ENCODE measurements around the gene WDR86. TPM values are rescaled to one million over a fixed set of nuclear protein-coding genes. Genes with fewer than 3 reads are reported as not detected.

WDR86 gene
- total RNA-seq, 1 experiment from 2014 or later: not detected

DNA sequence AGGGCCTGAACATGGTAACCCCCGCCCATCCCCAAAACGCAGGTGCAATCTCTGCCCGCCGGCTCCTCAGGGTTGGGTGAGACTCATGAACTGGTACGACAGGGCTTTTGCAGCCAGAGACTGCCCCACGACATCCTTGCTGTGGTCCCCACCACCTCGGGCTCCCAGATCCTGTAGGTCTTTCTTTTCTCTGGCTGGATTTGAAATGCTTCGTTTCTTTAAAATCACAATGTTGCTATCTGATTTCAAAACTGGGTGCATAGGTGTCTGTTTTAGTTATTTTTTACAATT, 21.9 kb downstream of the WDR86 start:
- H3K9ac ChIP-seq (ENCODE audit: low read length): no peak overlapping the region
- H3K36me3 ChIP-seq (ENCODE audit: control insufficient read depth in 1 of 2, insufficient read depth in 2 of 2, low read length in 2 of 2): no peaks in the 10 kb centered on the region
- H3K27me3 ChIP-seq (ENCODE audit: insufficient read depth, low read length): no peaks in the 10 kb centered on the region
- H3K9me2 ChIP-seq (ENCODE audit: insufficient read depth): no peaks in the 10 kb centered on the region
- intact Hi-C loops (cut with micrococcal nuclease): no loop called here
- CTCF ChIA-PET: no interaction called here
- H3K4me1 ChIP-seq (ENCODE audit: control insufficient read depth in 1 of 2, insufficient read depth in 2 of 2, low read length in 2 of 2): peaks cover 7 to 9% of the 10 kb centered on the region in 2 experiments; a peak in 2 of 4 replicates
- H2AFZ ChIP-seq (ENCODE audit: low read depth, low read length, poor library complexity, severe bottlenecking): no peak overlapping the region
- H4K20me1 ChIP-seq (ENCODE audit: insufficient read depth): no peaks in the 10 kb centered on the region
- no peaks in the 10 kb centered on the region for H3K79me2 ChIP-seq (ENCODE audit: insufficient read depth, low read length)
- no peaks in the 10 kb centered on the region for H3K9me3 ChIP-seq (ENCODE audit: control insufficient read depth in 1 of 2, insufficient read depth in 1 of 2, low read depth in 1 of 2, low read length in 2 of 2)
- POLR2A ChIA-PET: no interaction called here
- no peak for TF ChIP-seq POLR2A (IDR thresholded peaks at IDR 0.05; ENCODE audit: borderline replicate concordance, extremely low read depth, insufficient read depth, insufficient read length)
- no peak for TF ChIP-seq CBX3 (IDR thresholded peaks at IDR 0.05; ENCODE audit: low read depth)
- TF ChIP-seq, protein P1, sequence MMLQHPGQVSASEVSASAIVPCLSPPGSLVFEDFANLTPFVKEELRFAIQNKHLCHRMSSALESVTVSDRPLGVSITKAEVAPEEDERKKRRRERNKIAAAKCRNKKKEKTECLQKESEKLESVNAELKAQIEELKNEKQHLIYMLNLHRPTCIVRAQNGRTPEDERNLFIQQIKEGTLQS (IDR thresholded peaks at IDR 0.05): no peak
- no peak for TF ChIP-seq JUND (IDR thresholded peaks at IDR 0.05)
- TF ChIP-seq SRF (IDR thresholded peaks at IDR 0.05; ENCODE audit: low read depth): no peak
- TF ChIP-seq, protein P2, sequence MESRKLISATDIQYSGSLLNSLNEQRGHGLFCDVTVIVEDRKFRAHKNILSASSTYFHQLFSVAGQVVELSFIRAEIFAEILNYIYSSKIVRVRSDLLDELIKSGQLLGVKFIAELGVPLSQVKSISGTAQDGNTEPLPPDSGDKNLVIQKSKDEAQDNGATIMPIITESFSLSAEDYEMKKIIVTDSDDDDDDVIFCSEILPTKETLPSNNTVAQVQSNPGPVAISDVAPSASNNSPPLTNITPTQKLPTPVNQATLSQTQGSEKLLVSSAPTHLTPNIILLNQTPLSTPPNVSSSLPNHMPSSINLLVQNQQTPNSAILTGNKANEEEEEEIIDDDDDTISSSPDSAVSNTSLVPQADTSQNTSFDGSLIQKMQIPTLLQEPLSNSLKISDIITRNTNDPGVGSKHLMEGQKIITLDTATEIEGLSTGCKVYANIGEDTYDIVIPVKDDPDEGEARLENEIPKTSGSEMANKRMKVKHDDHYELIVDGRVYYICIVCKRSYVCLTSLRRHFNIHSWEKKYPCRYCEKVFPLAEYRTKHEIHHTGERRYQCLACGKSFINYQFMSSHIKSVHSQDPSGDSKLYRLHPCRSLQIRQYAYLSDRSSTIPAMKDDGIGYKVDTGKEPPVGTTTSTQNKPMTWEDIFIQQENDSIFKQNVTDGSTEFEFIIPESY (IDR thresholded peaks at IDR 0.05; ENCODE audit: extremely low read depth, insufficient replicate concordance, low read length): no peak
- no peak for TF ChIP-seq FOSL1 (IDR thresholded peaks at IDR 0.05; ENCODE audit: low read depth)
- TF ChIP-seq CEBPB (IDR thresholded peaks at IDR 0.05; ENCODE audit: low read depth): no peak
- no peak for TF ChIP-seq ZNF274 (IDR thresholded peaks at IDR 0.05; ENCODE audit: low read depth, low read length)
- no peak for TF ChIP-seq SP1 (IDR thresholded peaks at IDR 0.05; ENCODE audit: low read depth)
- TF ChIP-seq POLR2AphosphoS5 (IDR thresholded peaks at IDR 0.05; ENCODE audit: low read depth, low read length): no peak
- no peak for TF ChIP-seq EZH2phosphoT487 (IDR thresholded peaks at IDR 0.05; ENCODE audit: borderline replicate concordance)
- TF ChIP-seq, protein P3, sequence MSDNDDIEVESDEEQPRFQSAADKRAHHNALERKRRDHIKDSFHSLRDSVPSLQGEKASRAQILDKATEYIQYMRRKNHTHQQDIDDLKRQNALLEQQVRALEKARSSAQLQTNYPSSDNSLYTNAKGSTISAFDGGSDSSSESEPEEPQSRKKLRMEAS (IDR thresholded peaks at IDR 0.05): no peak
- TF ChIP-seq, protein P4, sequence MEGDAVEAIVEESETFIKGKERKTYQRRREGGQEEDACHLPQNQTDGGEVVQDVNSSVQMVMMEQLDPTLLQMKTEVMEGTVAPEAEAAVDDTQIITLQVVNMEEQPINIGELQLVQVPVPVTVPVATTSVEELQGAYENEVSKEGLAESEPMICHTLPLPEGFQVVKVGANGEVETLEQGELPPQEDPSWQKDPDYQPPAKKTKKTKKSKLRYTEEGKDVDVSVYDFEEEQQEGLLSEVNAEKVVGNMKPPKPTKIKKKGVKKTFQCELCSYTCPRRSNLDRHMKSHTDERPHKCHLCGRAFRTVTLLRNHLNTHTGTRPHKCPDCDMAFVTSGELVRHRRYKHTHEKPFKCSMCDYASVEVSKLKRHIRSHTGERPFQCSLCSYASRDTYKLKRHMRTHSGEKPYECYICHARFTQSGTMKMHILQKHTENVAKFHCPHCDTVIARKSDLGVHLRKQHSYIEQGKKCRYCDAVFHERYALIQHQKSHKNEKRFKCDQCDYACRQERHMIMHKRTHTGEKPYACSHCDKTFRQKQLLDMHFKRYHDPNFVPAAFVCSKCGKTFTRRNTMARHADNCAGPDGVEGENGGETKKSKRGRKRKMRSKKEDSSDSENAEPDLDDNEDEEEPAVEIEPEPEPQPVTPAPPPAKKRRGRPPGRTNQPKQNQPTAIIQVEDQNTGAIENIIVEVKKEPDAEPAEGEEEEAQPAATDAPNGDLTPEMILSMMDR (IDR thresholded peaks at IDR 0.05 in 2 of 3, conservative IDR thresholded peaks at IDR 0.05 in 1 of 3; ENCODE audit: borderline replicate concordance in 1 of 3, insufficient read depth in 1 of 3, low read depth in 2 of 3, low read length in 2 of 3): no peak
- TF ChIP-seq SIN3A (IDR thresholded peaks at IDR 0.05; ENCODE audit: low read depth): no peak
- H3K4me3 ChIP-seq (replicated peaks in 1 of 2; ENCODE audit: low read depth in 1 of 2, low read length in 2 of 2): no peak overlapping the region
- RAD21 ChIA-PET (ENCODE audit: low non-redundant PET in 1 of 2, low total read pairs in 2 of 2, uncharacterized antibody in 2 of 2, unreplicated experiment in 2 of 2): no interaction called here
- no peak overlapping the region for H3K27ac ChIP-seq (ENCODE audit: low read depth, low read length)
- DNase-seq (ENCODE audit: low read depth, low spot score) (no peak), ATAC-seq (no peak)
- H3K4me2 ChIP-seq (ENCODE audit: low read length): no peak overlapping the region
- BruUV-seq (replicated peaks): no TSS peak

Measured in HCT116 (cell line).